KBM-7 (cell line): ENCODE data around the gene MICU2.
"Not testable (repeated sequence)": the region's sequence is repeated elsewhere in the genome, so short reads cannot be mapped to it uniquely, and the experiment has no call there.

Experiments
- DNase-seq: peaks from one replicate; pipeline ENCODE4 v3.0.0-alpha.2; 2015
- in situ Hi-C: fragments of 300-500 bp; cut with MboI; formaldehyde crosslinking; loops from 2 replicates; pipeline ENCODE4 v1.14.3; 2020; ENCODE audit warnings: low sequenced_read_pairs, low pct_unique_long_range_greater_than_20kb, mixed read lengths

Gene MICU2

DNA sequence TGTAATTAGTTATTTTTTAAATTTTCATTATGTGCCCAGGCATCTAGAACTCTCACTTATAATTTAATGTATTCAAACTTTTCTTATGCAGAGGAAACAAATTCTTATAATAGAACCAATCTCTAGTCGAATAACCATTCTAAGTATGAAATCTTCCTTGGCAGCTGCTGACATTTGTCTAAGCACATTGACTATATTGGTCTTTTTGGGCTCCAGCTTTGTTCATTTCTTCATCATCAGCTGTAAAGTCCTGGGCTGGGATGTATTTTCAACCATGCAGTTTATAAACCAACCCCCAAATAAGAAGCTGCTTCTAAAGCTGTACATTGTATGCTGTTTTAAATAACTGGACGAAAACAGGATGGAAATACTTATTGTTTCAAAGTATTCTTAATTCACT lies 2.3 kb upstream of the MICU2 start:
- no peak for DNase-seq
- in situ Hi-C loops, result no loop called here

DNA sequence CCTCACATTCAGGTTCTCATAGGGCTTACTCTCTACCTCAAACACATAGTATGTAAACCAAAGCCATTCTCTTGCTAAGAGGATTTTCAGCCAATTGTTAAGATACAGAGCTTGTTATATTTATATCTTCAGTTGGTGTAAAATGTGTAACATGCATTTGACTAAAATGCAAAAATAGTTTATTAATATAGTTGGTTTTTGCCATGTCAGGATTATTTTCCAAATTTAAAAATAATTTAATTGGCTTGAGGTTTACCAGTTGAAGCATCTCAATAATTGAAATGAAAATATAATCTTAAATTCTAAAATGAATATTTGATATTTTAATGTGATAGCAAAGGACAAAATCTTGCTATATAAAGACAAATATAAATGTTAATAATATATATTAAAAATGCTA lies 7.2 kb downstream of the MICU2 start:
- DNase-seq, result no peak
- in situ Hi-C loops, result no loop called here

DNA sequence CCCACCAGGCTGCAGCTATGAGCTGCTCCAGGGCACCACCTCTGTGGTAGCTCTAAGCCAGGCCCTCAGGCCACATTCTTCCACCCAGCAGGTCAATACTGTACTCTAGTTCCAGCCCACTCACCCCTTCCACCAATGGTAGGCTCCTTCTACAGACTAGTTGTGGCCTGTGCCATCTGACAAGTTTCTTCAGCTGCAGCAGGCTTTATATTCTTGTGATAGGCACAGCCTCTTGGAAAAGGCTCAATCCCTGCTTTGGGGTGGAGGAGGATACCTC lies 8.5 kb downstream of the MICU2 start:
- no peak for DNase-seq
- in situ Hi-C loops, result no loop called here

DNA sequence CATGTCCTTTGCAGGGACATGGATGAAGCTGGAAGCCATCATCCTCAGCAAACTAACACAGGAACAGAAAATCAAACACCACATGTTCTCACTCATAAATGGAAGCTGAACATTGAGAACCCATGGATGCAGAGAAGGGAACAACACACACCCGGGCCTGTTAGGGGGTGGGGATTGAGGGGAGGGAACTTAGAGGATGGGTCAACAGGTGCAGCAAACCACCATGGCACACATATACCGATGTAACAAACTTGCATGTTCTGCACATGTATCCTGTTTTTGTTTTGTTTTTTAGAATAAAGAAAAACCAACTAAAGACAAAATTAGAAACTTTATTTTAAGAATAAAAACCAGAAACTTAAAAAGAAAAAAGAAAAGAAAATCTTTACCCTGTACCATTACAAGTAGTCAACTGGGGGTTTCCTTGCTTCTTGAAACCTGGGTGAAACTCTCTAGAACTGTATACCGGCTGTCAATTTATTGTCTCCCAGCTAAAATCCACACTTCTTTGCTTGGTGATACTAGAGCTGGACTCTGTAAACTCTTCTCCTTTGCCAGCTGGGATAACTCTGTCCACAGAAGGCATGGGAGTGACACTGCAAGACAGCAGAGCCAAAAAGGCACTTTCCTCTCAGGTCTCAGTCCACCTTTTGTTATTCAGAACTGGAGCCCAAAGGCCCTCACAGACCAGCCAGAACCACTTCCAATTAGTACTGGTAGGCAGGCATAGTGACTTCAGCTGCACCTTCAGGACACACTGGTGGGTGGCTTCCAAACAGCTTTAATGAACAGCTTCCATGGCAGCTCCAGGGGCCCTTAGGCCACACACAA lies 9.0 kb downstream of the MICU2 start:
- DNase-seq, result no peak
- in situ Hi-C loops, result no loop called here

DNA sequence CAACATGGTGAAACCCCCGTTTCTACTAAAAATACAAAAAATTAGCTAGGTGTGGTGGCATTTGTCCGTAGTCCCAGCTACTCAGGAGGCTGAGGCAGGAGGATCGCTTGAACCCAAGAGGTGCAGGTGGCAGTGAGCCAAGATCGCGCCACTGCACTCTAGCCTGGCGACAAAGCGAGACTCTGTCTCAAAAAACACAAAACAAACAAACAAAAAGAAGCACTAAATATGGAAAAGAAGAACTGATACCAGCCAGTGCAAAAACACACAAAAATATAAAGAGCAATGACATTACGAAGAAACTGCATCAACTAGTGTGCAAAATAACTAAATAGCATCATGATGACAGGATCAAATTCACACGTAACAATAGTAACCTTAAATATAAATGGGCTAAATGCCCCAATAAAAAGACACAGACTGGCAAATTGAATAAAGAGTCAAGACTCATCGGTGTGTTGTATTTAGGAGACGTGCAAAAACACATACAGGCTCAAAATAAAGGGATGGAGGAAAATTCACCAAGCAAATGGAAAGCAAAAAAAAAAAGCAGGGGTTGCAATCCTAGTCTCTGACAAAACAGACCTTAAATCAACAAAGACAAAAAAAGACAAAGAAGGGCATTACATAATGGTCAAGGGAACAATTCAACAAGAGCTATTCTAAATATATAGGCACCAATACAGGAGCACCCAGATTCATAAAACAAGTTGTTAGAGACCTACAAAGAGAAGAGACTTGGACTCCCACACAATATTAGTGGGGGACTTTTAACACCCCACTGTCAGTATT lies 13.1 kb downstream of the MICU2 start:
- in situ Hi-C loops, DNase-seq: not testable (repeated sequence)

DNA sequence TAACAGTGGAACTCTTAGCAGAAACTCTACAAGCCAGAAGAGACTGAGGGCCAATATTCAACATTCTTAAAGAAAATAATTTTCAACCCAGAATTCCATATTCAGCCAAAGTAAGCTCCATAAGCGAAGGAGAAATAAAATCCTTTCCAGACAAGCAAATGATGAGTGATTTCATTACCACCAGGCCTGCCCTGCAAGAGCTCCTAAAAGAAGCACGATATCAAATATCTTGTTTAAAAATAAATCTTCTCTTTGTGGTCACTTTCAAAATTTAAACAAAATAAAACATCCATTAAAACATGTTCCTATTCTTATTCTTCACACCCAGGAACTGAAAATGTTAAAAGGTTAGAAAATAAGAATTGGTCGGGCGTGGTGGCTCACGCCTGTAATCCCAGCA lies 13.7 kb downstream of the MICU2 start:
- no peak for DNase-seq
- in situ Hi-C loops, result no loop called here

DNA sequence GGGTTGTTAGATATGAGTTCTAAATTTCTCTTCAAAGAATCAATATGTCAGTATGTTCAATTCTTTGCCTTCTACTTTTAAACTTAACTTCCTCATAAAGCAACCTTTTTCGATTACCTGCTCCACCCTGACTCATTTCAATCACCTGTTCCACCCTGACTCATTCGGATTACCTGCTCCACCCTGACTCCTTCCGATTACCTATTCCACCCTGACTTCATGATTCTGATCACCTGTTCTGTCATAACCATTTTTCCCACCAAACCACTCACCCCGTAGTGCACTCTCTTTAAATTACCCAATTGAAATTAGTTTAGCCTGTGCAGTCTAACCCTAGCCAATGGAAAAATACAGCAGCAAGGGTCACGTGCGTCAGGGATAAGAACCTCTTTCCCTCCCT lies 14.5 kb downstream of the MICU2 start:
- in situ Hi-C loops, DNase-seq: not testable (repeated sequence)

DNA sequence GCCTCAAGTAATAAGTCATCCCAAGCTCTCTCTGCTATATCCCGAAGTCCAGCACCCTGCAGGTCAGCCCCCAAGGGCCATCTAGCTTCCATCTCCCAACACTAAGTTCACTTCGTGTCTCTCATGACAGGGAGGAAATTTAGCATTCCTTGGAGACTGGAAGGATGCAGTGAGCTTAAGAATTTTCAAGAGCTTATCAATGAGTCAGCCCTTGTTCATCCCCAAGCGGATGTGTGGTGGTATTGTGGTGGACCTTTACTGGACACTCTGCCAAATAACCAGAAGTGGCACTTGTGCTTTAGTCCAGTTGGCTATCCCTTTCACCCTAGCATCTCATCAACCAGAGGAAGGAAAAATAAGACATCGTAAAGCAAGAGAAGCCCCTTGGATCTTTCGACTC lies 15.6 kb downstream of the MICU2 start:
- DNase-seq, result not testable (repeated sequence)

DNA sequence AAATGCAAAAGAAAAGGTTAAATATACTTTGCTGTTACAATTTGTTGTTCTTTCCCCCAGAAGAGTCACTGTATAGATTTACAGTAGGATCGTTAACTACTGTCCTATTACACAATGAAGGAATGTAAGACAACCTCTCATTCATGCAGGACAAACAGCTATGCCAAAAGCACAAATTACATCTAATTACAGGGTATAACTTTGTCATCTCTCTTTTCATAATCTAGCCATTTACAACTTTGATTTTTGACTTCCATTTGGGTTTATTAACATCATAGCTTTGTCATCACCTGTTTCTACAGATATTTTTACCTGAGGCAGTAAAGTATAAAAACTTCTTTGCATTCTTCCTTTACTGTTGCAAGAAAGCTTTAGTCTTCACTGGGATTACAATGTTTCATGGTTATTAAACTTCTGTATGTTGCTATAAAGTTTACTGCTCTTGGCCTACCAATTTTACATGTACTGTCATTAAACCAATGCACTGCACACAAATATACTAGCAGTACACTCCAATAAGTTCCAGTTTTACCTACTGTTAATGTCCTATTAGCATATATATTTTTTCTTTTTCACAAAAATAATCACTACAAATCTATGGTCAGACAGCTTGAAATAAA lies 18.9 kb downstream of the MICU2 start:
- in situ Hi-C loops, result no loop called here
- DNase-seq, result no peak

More for the DNA sequence above, 15.6 kb downstream of the MICU2 start:
- in situ Hi-C loops, result not testable (repeated sequence)

DNA sequence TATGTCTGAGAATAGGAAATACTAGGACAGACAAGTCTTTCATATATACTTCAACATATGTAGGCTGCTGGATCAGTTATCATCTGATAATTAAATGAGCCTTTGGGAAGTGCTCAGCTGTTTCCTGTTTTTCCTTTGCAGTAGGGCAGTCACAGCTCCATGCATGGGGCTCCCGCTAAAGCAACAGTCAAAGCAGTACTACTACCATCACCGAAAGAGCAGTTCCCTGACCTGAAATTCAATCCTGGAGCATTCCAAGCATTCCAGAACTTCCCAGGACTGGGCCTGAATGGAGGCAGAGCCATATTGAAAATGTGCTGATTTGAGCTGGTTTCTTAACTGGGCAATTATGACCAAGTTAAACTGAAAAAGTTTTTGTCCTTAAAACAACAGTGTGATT lies 20.5 kb downstream of the MICU2 start:
- in situ Hi-C loops, result no loop called here
- DNase-seq, result no peak

DNA sequence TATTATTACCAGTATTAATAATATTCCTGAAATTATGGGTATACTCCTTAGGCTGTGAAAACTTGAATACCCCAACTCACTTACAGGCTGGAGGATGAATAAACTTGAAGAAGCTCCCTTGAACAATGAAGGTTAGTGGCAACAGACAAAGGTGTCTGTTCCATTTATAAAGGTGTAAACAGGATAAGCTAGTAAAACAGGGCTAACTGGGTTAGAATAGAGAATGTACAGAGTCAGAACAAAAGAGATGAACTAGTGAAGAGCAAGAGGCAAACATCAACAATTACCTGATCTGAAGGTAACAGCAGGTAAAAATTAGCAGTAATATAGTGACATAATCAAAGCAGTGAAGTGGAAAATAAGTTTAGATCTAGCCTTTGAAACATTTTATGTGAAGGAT lies 23.2 kb downstream of the MICU2 start:
- no peak for DNase-seq

DNA sequence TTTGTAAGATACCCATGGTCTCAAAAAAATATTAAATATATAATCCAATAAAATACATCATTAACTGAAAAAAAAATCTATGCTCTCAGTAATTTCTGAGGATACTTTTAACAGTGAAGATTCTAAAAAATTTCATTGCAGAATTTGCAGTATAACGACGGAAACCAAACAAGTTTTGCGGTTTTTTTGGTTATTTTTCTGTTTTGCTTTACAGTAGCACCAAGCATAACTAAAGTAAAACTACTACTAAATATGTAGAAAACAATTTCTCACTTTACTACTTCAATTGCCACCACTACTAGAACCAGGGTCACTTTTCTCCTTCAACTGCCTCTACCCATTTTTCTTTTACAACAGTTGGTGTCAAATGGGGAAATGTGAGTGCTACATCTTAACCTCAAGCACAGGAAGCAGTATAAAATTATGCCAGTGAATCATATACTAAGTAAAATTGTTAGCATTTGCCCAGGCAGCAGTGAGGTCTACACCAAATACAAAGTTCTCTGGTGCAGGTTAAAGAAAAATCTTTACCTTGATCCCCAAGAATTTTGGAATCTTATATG lies 24.1 kb downstream of the MICU2 start:
- DNase-seq, result peak; percentile 41
- in situ Hi-C loops, result no loop called here

More for the DNA sequence above, 23.2 kb downstream of the MICU2 start:
- in situ Hi-C loops, result no loop called here

DNA sequence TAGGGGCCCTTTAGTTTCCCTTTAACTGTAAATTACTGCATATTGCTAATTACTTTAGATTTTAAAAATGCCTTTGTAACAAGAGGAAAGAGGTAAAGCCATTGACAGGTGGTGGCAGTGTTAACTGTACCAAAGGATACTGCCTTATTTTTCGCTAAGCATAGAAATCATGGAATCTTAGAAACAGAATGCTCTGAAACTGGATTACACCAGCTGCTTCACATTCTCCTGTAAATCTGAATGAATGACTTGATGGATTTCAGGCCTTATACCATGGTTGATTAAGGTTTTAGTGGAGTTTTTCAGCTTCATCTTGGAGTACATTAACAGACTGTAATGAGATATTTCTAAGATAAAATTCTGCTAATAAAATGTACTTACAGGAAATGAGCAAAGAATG lies 25.2 kb downstream of the MICU2 start:
- in situ Hi-C loops, result no loop called here
- no peak for DNase-seq

DNA sequence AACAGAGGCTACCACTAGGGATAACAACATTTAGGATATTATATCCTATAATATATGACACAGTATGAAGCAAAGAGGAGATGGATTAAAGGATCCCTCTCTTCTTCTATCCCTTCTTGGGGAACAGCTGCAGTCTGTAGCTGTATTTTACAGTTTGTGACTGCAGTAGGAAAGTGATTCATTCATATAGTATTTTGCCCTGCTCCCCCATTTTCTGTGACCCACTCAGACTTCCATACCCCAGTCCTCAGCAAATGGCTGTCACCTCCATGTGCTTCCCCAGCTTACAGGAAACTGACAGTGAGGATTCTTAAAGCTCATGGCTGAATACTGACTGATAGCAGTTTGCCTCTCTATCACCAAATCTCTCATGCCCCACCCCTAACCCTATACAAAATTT lies 27.5 kb downstream of the MICU2 start:
- DNase-seq, result no peak
- in situ Hi-C loops, result no loop called here

DNA sequence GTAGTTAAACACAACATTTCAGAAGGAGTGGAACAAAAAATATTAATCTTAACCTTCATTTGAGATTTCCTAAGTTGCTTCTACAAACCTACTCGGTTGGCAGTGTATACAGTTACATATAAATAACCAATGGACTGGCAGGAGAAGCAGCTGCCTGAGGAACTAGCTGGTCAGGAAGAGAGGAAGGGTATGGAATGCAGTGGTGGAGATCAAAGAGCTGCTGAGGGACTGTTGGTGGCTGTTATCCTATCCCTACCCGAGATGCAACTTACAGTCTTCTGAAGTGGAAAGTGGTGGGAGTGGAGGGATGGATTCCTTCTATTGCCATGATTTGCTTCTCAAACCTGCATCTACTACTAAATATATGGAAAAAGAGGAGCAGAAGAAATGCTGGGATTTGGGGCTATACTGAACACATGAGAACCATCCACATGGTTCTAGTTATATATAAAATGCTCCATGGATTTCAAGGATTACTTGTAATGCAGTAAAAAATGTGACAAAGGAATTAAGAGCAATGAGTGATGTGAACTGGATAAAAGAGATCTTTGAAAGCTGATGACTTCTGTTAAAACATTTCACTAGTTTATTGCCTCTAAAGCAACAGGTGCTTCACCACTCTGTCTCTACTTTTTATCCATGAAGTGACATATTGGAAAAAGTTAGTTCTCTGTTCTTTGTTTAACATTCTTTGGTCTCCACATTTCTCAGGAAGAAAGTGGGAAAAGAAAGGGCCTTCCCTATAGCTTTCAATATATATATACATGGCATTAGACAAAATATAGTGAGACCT lies 29.9 kb downstream of the MICU2 start:
- in situ Hi-C loops, result no loop called here
- no peak for DNase-seq

DNA sequence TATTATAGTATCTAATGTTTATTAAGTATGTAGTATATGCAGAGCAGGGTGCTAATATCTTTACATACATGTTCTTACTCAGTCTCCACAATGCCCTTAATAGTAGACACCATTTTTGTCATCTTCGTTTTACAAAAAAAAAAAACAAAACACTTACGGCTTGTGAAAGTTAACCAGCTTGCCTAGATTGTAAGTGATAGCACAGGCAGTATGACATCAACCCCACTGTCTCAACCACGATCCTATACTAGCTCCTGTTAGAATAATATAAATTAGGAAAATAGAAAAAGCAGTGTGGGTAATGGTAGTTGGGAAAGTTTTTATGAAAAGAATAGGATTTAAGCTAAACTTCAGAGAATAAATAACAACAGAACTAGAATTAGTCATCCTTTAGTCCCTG lies 34.3 kb downstream of the MICU2 start:
- in situ Hi-C loops, result no loop called here
- no peak for DNase-seq

DNA sequence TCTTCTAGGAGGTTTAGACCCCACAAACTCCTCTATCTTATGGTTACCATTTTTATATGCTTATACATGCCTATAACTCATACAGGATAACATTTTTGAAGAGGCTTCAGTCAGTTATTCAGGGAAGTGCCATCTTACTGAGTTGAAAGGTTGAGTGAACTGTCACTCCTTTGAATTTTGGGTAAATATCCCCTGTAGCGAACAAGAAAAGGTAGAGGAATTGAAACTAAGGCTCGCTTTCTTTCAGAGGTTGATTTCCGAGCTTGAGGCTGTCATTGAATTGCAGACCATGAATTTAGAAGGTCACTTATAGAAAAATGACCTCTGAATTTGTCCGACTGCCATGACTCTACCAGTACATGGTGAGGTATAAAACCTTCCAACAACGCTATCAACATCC lies 35.1 kb downstream of the MICU2 start:
- no peak for DNase-seq
- in situ Hi-C loops, result no loop called here

DNA sequence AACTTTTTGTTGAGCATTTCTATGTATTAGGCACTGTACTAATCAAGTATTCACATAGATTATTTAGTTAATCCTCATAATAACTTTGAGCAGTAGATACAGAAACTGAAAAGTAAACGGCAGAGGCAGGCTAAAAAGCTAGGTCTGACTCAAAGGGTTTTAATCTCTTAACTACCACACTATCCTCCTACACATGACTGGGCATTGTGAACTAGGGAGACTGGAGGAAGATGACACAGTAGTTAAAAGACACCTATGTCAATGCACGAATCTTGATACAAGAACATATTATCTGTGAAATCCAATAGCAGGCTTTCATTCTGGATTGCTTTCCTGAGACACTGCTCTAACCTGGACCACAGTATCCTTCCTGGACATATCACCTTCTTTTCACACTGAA lies 36.3 kb downstream of the MICU2 start:
- DNase-seq, result peak; percentile 25
- in situ Hi-C loops, result no loop called here

DNA sequence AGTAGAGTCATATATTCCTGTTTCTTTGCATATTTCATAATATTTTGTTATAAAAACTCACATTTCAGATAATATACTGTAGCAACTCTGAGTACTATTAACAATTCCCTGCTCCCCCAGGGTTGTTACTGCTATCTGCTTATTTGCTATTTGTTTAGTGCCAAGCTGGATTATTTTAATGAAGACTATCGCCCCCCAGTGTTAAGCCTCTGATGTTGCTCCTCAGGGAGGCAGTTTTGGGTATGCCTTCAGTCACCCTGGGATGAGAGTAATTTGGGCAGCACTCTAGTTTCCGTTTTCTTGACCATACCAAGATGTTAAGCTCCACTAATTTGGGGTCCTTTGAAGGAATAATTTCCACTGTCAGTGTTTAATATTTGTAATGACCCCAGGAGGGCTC lies 46.0 kb downstream of the MICU2 start:
- DNase-seq, result peak; percentile 55
- in situ Hi-C loops, result no loop called here
